ENCODE results near the gene IGSF6. TPM values are rescaled to one million over a fixed set of nuclear protein-coding genes. Genes with fewer than 3 reads are reported as not detected.

IGSF6 gene
- polyA plus RNA-seq, 1 donor from 2014 or later, result not detected

- H3K4me3 ChIP-seq (ENCODE audit: low read length), result no peak overlapping the region
- H3K36me3 ChIP-seq (ENCODE audit: insufficient read depth, low read length), result no peaks in the 10 kb centered on the region
- H3K27ac ChIP-seq (ENCODE audit: low read length), result no peak overlapping the region
- no peaks in the 10 kb centered on the region for H3K9me3 ChIP-seq (ENCODE audit: low read length)
- no peaks in the 10 kb centered on the region for H4K20me1 ChIP-seq (ENCODE audit: insufficient read depth)
- H3K79me2 ChIP-seq (replicated peaks; ENCODE audit: insufficient read depth, low read length), result peaks cover 7% of the 10 kb centered on the region
- H3K9ac ChIP-seq (ENCODE audit: low read length), result no peak overlapping the region
- TF ChIP-seq TAF1 (IDR thresholded peaks at IDR 0.05; ENCODE audit: low read depth), result no peak
- no peak overlapping the region for H2AFZ ChIP-seq (ENCODE audit: low read depth, low read length)
- H3K9me2 ChIP-seq (ENCODE audit: insufficient read depth, low read length), result no peaks in the 10 kb centered on the region
- H3K27me3 ChIP-seq (ENCODE audit: insufficient read depth, low read depth, low read length), result no peaks in the 10 kb centered on the region
- H3K4me2 ChIP-seq (ENCODE audit: low read length), result no peak overlapping the region
- no peaks in the 10 kb centered on the region for H3F3A ChIP-seq (ENCODE audit: insufficient read depth, low read length, poor library complexity, severe bottlenecking)
These were observed 27.4 kb downstream of the IGSF6 start for GRCh38 chr16:21625026-21625425.

- Histone ChIP-seq H3F3A (ENCODE audit: insufficient read depth, low read length, poor library complexity, severe bottlenecking) (no peaks in the 10 kb centered on the region), H3K9me3 (ENCODE audit: low read length) (no peaks in the 10 kb centered on the region), H3K27me3 (ENCODE audit: insufficient read depth, low read depth, low read length) (no peaks in the 10 kb centered on the region), H3K4me2 (ENCODE audit: low read length) (no peak overlapping the region), H3K36me3 (ENCODE audit: insufficient read depth, low read length) (no peaks in the 10 kb centered on the region), H3K9me2 (ENCODE audit: insufficient read depth, low read length) (no peaks in the 10 kb centered on the region), H3K27ac (ENCODE audit: low read length) (no peak overlapping the region), H3K4me3 (ENCODE audit: low read length) (no peak overlapping the region), H4K20me1 (ENCODE audit: insufficient read depth) (no peaks in the 10 kb centered on the region), H3K79me2 (replicated peaks; ENCODE audit: insufficient read depth, low read length) (peaks cover 16% of the 10 kb centered on the region), H3K9ac (ENCODE audit: low read length) (no peak overlapping the region), H2AFZ (ENCODE audit: low read depth, low read length) (no peak overlapping the region)
- no peak for TF ChIP-seq POLR2AphosphoS5 (IDR thresholded peaks at IDR 0.05)
These were observed 29.9 kb downstream of the IGSF6 start for GRCh38 chr16:21622545-21622944.

- Histone ChIP-seq H3K9me3 (ENCODE audit: low read length) (no peaks in the 10 kb centered on the region), H2AFZ (ENCODE audit: low read depth, low read length) (no peak overlapping the region), H3K9me2 (ENCODE audit: insufficient read depth, low read length) (no peaks in the 10 kb centered on the region), H3F3A (ENCODE audit: insufficient read depth, low read length, poor library complexity, severe bottlenecking) (no peaks in the 10 kb centered on the region), H3K4me2 (ENCODE audit: low read length) (no peak overlapping the region), H3K9ac (ENCODE audit: low read length) (no peak overlapping the region), H3K27ac (ENCODE audit: low read length) (no peak overlapping the region), H4K20me1 (ENCODE audit: insufficient read depth) (no peaks in the 10 kb centered on the region), H3K36me3 (ENCODE audit: insufficient read depth, low read length) (no peaks in the 10 kb centered on the region), H3K79me2 (replicated peaks; ENCODE audit: insufficient read depth, low read length) (peaks cover 31% of the 10 kb centered on the region), H3K27me3 (ENCODE audit: insufficient read depth, low read depth, low read length) (no peaks in the 10 kb centered on the region), H3K4me3 (ENCODE audit: low read length) (no peak overlapping the region)
- no peak for TF ChIP-seq CTCF (IDR thresholded peaks at IDR 0.05; ENCODE audit: poor library complexity, severe bottlenecking)
- TF ChIP-seq MXI1 (conservative IDR thresholded peaks at IDR 0.05; ENCODE audit: poor library complexity, severe bottlenecking), result no peak
- no peak for TF ChIP-seq REST (IDR thresholded peaks at IDR 0.05; ENCODE audit: borderline replicate concordance)
- no peak for TF ChIP-seq TAF1 (IDR thresholded peaks at IDR 0.05; ENCODE audit: low read depth)
These were observed 31.8 kb downstream of the IGSF6 start for GRCh38 chr16:21620592-21620991.

Measured in neural cell (in vitro differentiated cells).